ENCODE measurements around the gene ADIPOQ. TPM values are rescaled to one million over a fixed set of nuclear protein-coding genes. Genes with fewer than 3 reads are reported as not detected.

Gene ADIPOQ
- total RNA-seq, 4 donors from 2014 or later = 0.17 to 0.84 (median 0.49) TPM

GRCh38 chr3:186832276-186832675 is 10.2 kb upstream of the ADIPOQ start:
- H3K27me3 ChIP-seq = peaks cover 0 to 46% (median 10%) of the 10 kb centered on the region in 4 donors
- H3K9me3 ChIP-seq = no peaks in the 10 kb centered on the region
- DNase-seq (ENCODE audit: extremely low spot score) = no peak
- WGBS = 70% methylated on average over 1 of the region's 1 CpG
- peaks cover 5 to 13% (median 7%) of the 10 kb centered on the region in 4 donors for H3K4me1 ChIP-seq
- no peak for TF ChIP-seq POLR2A (IDR thresholded peaks at IDR 0.05; ENCODE audit: low read depth)
- H3K36me3 ChIP-seq = no peaks in the 10 kb centered on the region
- no peak overlapping the region for H3K27ac ChIP-seq (replicated peaks in 1 of 4)
- H3K4me3 ChIP-seq = no peak overlapping the region
- intact Hi-C loops (cut with DNase I) = no loop called here

DNA sequence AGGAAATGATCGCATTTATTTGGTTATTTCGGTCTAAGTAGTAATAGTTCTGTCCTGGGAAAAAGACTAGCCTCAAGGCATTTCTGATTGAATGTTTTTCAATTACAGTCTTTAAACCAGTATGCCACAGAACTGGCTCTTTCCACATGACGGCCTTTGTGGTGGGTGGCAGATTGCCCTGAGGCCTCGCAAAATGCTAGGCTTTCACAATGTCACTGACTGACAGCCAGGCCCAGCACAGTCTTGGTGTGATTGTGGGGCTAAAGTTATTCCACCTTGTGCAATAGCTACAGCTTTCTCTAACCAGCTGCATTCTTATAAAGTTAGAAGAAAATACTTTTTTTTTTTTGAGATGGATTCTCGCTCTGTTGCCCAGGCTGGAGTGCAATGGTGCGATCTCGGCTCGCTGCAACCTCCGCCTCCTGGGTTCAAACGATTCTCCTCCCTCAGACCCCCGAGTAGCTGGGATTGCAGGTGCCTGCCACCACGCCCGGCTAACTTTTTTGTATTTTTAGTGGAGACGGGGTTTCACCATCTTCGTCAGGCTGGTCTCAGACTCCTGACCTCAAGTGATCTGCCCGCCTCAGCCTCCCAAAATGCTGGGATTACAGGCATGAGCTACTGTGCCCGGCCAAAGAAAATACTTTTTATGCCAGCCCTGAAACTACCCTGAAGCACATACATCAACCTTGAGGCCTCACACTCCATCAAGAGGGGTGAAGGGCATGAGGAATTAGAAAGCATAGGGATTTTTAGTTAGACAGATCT is 2.5 kb upstream of the ADIPOQ start:
- H3K36me3 ChIP-seq = no peaks in the 10 kb centered on the region
- no peak overlapping the region for H3K27ac ChIP-seq (replicated peaks in 1 of 4)
- TF ChIP-seq EP300 (IDR thresholded peaks at IDR 0.05) (no peak), POLR2A (IDR thresholded peaks at IDR 0.05; ENCODE audit: low read depth) (no peak), CTCF (IDR thresholded peaks at IDR 0.05) (no peak), POLR2AphosphoS5 (IDR thresholded peaks at IDR 0.05) (no peak)
- intact Hi-C loops (cut with DNase I) = no loop called here
- DNase-seq (ENCODE audit: extremely low spot score) = no peak
- no peaks in the 10 kb centered on the region for H3K4me1 ChIP-seq
- no peaks in the 10 kb centered on the region for H3K9me3 ChIP-seq
- WGBS = 92% methylated on average over 17 of the region's 17 CpGs
- no peak overlapping the region for H3K4me3 ChIP-seq
- peaks cover 0 to 7% (median 0%) of the 10 kb centered on the region in 4 donors for H3K27me3 ChIP-seq

DNA sequence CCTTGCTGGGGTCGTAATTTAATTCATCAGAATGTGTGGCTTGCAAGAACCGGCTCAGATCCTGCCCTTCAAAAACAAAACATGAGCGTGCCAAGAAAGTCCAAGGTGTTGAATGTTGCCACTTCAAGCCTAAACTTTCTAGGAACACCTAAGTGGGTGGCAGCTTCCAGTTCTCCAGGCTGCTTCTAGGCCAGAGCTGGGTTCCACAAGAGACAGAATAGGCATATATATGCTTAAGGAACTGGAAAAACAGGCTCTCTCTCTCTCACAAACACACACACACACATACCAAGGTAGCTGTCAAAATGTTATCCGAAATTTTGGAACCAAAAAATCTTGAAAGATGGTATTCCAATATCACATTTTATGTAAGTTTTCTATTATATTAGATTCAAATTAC is 890 bp upstream of the ADIPOQ start:
- Histone ChIP-seq H3K27ac (replicated peaks in 1 of 4) (no peak overlapping the region), H3K4me3 (no peak overlapping the region), H3K36me3 (no peaks in the 10 kb centered on the region), H3K4me1 (no peaks in the 10 kb centered on the region), H3K27me3 (peaks cover 0 to 18% (median 0%) of the 10 kb centered on the region in 4 donors), H3K9me3 (no peaks in the 10 kb centered on the region)
- intact Hi-C loops (cut with DNase I) = no loop called here
- TF ChIP-seq CTCF (IDR thresholded peaks at IDR 0.05) = no peak
- TF ChIP-seq POLR2AphosphoS5 (IDR thresholded peaks at IDR 0.05) = no peak
- no peak for TF ChIP-seq EP300 (IDR thresholded peaks at IDR 0.05)
- no peak for TF ChIP-seq POLR2A (IDR thresholded peaks at IDR 0.05; ENCODE audit: low read depth)
- WGBS = 89% methylated on average over 4 of the region's 4 CpGs
- DNase-seq (ENCODE audit: extremely low spot score) = no peak

DNA sequence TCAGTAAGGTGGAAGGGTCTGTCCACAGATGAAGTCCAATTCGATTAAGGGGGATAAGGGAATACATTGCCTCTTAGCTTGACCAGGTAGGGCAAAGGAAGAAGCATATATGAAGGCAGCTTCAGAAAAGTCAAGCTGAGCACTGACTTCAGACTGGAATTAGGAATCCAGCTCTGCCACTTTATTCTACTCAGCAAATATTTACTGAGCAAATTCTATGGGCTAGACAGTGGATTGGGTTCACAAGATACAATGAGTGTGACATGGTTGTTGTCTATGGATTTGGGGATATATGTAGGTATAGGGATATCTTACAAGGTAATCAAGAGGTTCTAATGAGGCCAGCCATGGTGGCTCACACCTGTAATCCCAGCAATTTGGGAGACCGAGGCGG is 526 bp downstream of the ADIPOQ start:
- H3K27me3 ChIP-seq = peaks cover 0 to 23% (median 0%) of the 10 kb centered on the region in 4 donors
- H3K4me1 ChIP-seq = no peaks in the 10 kb centered on the region
- no peak overlapping the region for H3K4me3 ChIP-seq
- intact Hi-C loops (cut with DNase I) = no loop called here
- H3K9me3 ChIP-seq = no peaks in the 10 kb centered on the region
- TF ChIP-seq EP300 (IDR thresholded peaks at IDR 0.05) (no peak), POLR2AphosphoS5 (IDR thresholded peaks at IDR 0.05) (no peak), POLR2A (IDR thresholded peaks at IDR 0.05; ENCODE audit: low read depth) (no peak), CTCF (IDR thresholded peaks at IDR 0.05) (no peak)
- H3K36me3 ChIP-seq = no peaks in the 10 kb centered on the region
- DNase-seq (ENCODE audit: extremely low spot score) = no peak
- H3K27ac ChIP-seq (replicated peaks in 1 of 4) = no peak overlapping the region
- 89% methylated on average over 3 of the region's 3 CpGs for WGBS

DNA sequence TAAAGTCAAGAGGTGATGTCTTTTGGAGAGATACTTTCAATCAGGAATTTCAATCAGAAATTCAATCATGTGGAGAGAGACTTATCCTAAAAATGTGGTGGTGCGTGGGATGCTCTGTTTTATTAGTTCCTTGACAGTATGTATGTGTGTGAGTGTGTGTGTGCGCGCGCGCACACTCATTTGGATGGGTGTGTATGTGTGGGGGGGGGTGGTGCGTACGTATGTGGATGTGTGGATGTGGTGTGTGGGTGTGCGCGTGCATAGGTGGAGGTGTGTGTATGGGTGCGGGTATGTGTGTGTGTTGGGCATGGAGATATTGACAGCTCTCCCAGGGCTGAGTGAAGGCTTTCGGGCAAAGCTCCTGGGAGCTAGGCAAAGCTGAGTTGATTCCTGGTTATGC is 2.4 kb downstream of the ADIPOQ start:
- Histone ChIP-seq H3K27me3 (peaks cover 0 to 23% (median 0%) of the 10 kb centered on the region in 4 donors), H3K4me1 (no peaks in the 10 kb centered on the region), H3K36me3 (no peaks in the 10 kb centered on the region), H3K9me3 (no peaks in the 10 kb centered on the region), H3K27ac (replicated peaks in 1 of 4) (no peak overlapping the region), H3K4me3 (no peak overlapping the region)
- intact Hi-C loops (cut with DNase I) = no loop called here
- TF ChIP-seq POLR2AphosphoS5 (IDR thresholded peaks at IDR 0.05) (no peak), POLR2A (IDR thresholded peaks at IDR 0.05; ENCODE audit: low read depth) (no peak), CTCF (IDR thresholded peaks at IDR 0.05) (no peak)
- DNase-seq (ENCODE audit: extremely low spot score) = no peak
- 85% methylated on average over 11 of the region's 11 CpGs for WGBS

Measured in esophagus muscularis mucosa (tissue), 4 donors.